GM18907 (cell line): ENCODE results near the gene PLEKHJ1.
"Not testable (repeated sequence)": the region's sequence is repeated elsewhere in the genome, so short reads cannot be mapped to it uniquely, and the experiment has no call there.

Experiments
- ATAC-seq: cut with Tn5 transposase; IDR thresholded peaks from one replicate; pipeline ENCODE4 v1.9.1; 2021; ENCODE audit warnings: mild to moderate bottlenecking, moderate library complexity; ENCODE audit not compliant: unreplicated experiment

PLEKHJ1 gene

DNA sequence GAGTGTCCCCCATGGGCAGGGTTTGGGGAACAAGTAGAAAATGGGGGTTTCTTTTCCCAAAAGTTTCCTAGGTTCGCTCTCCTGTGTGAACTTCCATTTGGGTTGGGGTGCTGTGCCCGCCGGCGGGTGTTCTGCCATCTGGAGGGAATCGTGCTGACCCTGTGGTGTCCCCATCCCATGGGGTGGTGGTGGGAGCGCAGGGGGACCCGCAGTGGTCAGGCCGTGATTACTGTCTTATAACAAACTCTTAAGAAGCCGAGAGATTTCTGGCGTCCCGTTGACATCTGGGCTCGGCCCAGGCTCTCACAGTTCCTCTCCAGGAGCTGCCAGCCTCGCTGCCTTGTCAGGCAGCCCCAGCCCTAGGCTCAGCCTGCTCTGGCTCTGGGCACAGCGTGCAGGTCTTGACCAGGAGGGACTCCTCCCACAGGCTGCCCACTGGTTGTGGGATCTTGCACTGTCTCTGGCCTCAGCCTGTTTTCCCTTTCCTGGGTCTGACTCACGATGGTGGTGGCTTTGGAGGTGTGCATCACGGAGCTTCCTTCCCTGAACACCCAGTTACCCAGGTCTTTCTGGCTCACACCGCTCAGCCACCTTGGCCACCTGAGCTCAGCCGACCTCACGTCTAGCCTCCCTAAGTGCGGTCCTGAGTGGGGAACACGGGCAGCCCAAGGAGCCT lies 34.5 kb downstream of the PLEKHJ1 start:
- ATAC-seq, result no peak

DNA sequence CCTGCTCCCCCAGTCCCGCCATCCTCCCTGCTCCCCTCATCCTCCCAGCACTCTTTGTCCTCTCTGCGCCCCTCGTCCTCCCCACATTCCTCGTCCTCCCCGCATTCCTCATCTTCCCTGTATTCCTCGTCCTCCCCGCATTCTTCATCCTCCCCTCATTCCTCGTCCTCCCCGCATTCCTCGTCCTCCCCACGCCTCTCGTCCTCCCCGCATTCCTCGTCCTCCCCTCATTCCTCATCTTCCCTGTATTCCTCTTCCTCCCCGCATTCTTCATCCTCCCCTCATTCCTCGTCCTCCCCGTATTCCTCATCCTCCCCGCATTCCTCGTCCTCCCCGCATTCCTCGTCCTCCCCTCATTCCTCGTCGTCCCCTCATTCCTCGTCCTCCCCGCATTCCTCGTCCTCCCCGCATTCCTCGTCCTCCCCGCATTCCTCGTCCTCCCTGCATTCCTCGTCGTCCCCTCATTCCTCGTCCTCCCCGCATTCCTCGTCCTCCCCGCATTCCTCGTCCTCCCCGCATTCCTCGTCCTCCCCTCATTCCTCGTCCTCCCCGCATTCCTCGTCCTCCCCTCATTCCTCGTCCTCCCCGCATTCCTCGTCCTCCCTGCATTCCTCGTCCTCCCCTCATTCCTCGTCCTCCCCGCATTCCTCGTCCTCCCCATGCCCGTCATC lies 35.4 kb downstream of the PLEKHJ1 start:
- ATAC-seq, result not testable (repeated sequence)

- ATAC-seq, result no peak
These were observed 36.1 kb downstream of the PLEKHJ1 start for GRCh38 chr19:2199861-2200623.

GRCh38 chr19:2199215-2199614 lies 36.9 kb downstream of the PLEKHJ1 start:
- ATAC-seq, result no peak

DNA sequence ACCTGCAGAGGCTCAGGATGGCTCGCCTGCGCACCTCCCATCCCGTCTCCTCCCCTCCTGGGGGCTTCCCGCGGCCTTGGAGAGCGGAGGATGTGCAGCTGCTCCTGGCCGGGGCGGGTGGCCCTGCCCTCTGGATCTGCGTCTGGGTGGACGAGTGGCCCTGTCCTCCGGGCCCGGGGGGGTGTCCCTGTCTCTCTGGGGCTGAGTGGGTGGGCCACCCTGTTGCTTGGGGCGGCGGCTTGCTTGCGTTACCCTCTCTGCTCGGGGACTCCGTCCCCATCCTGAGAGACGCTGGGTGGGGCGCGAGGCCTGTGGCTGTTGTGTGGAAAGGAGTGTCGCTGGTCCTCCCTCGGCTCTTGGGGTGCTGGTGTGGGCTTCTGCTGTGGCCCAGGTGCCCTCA lies 37.8 kb downstream of the PLEKHJ1 start:
- no peak for ATAC-seq

DNA sequence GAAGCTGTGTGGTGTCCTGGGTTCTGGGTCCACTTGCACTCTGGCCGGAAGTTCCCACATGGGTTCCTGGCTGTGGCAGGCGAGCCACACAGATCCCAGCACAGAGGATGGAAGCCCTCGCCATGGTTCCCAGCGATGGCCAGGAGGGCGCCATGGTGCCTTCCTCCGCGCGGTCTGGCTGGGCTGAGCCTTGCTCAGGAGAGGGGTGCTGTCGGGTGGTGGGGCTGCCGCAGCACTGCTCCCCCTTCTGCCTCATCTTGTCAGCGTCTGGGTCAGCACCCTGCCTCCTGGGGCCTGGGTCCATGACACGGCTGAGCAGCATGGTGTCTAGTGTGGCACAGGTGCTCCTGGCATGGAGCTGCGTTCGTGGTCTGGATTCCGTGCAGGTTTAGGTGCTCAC lies 38.9 kb downstream of the PLEKHJ1 start:
- ATAC-seq, result no peak

GRCh38 chr19:2195914-2196313 lies 40.2 kb downstream of the PLEKHJ1 start:
- no peak for ATAC-seq

DNA sequence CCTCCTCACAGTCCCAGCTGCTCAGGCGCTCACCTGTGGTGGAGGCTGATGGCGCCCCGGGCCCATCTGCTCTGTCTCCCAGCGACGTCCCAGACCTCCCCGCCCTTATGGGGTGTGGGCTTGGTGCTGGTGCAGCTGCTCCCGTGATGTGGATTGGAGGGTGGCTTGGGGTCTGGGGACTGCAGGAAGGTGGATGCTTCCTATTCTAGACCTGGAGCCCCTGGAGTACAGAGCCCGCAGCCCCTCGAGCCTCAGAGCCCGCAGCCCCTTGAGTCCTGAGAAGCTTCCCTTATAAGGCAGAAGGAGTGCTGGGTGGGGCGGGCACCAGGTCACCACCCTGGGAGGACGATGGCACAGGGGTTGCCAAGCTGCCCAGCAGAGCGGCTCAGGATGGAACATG lies 40.8 kb downstream of the PLEKHJ1 start:
- ATAC-seq, result no peak

- no peak for ATAC-seq
These were observed 41.5 kb downstream of the PLEKHJ1 start for GRCh38 chr19:2194513-2195078.

DNA sequence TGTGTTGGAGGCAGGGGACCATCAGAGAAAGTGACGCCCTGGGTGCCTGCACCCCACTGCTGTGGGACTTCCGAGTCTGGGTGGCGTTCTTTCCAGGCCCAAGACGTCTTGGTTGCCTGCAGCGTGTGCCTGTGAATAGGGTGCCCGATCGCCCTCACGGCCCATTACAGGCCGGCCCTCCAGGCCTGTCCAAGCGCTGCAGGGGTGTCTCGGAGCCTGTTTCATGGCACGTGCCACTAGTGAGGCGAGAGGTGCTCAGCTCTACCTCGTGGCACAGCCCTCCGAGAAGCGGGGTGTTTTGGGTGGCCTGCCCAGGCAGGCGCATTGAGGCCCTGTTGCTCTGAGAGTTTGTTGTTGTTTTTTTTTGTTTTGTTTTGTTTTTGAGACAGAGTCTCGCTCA lies 42.3 kb downstream of the PLEKHJ1 start:
- no peak for ATAC-seq

DNA sequence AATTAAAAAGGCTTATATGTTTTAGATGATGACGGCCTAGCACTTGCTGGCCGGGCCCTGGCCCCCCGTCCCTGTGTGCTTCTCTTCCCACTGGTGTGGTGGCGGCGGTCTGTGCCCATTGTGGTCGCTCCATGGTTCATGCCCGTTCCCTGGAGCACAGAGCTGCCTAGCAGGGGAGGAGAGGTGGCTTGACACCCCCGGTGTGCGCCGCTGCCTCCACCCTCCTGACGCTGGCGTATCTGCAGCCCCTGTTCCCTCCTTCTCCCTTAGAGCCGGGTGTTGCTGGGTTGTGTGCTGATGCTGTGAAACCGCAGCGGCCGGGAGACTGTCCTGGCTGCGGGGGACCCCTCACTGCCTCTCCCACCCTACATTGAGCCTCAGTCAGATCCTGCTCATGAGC lies 43.3 kb downstream of the PLEKHJ1 start:
- no peak for ATAC-seq

DNA sequence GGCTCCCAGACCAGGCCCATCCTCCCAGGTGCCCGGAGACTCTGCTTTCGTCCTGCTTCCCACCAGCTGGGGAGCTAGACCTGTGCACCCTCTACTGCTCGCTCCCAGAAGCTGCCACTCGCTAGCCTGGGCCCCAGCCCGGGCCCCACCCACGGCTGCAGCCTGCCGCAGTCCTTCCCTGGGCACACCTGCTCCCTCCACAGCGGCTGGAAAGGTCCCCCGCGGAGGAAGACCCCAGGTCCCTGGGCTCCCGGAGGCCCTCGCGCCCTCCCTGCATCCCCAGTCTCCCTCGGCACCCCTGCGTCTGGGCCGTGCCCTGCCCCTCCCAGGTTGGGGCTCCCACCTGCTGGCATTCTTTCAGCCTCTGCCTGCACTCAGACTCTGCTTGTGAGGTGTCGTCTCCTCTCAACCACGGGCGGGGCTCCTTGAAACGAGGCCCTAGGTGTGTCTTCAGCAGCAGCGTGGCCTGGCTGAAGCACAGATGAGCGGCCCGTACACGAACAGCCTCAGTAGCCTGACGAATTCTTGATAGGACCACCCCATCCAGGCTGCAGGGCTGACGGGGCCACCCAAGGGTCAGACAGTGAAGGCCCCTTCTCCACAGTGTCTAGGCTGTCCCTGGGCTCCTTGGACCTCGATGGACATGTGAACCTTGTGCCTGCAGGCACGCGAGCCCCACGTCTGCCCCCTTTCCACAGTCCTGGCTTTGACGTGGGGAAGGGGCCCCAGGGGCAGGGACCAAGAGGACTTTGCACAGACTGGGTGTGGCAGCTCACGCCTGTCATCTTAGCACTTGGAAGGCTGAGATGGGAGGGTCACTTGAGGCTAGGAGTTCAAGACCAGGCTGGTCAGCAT lies 44.4 kb downstream of the PLEKHJ1 start:
- ATAC-seq, result no peak

GRCh38 chr19:2190848-2191455 lies 45.2 kb downstream of the PLEKHJ1 start:
- no peak for ATAC-seq

DNA sequence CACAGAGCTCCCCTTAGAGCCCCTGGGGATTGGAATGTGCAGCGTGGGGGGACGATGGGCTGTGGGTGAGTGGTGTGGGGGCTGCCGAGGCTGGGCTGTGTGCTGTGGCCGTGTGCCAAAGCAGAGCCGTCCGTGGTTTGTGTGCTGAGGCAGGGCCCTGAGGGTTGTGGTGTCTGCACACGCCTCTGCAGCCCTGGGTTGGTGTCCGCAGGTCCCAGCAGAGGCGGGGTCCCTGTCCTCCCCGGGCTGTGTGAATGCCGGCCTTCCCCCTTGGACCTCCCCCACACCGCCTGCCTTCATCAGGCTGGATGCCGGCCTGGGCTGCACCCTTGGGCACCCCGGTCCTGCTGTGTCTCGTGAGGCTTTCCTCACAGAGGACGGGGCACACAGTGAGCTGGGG lies 46.2 kb downstream of the PLEKHJ1 start:
- ATAC-seq, result no peak

GRCh38 chr19:2188708-2189385 lies 47.3 kb downstream of the PLEKHJ1 start:
- no peak for ATAC-seq

- ATAC-seq, result no peak
These were observed 49.0 kb downstream of the PLEKHJ1 start for GRCh38 chr19:2187159-2187558.

- no peak for ATAC-seq
These were observed 49.9 kb downstream of the PLEKHJ1 start for GRCh38 chr19:2186071-2186846.

GRCh38 chr19:2185734-2186070 lies 50.4 kb downstream of the PLEKHJ1 start:
- no peak for ATAC-seq

DNA sequence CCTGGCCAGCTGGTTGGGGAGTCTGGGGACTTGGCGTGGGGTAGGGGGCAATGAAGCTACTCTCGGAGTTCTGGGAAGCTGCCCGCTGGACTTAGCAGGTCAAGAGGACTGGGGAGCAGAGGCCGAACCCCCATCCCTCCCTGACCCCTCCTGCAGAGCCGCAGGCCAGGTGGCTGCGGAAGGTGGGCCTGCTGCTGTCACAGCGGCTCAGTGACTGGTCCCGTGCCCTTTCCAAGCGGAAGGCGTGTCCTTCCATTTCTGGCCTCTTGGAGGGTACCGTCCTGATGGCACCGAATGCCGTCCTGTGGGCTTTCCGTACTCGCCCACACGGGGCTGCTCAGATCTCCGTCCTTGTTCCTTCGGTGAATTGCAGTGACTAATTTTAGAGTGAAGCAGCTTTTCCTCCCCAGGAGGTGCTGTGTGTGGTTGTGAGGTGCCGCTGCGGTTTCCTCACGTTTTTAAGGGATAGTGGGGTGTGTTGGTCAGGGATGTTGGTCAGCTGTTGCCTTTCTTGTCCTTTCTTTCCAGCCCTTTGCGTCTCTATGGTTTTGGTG lies 51.6 kb downstream of the PLEKHJ1 start:
- no peak for ATAC-seq
